ENCODE results near the gene KXD1.

KXD1 gene

GRCh38 chr19:18603255-18603957 lies 45.7 kb downstream of the KXD1 start:
- DNase-seq = peak in 2 of 3 donors; percentile 32 to 52

GRCh38 chr19:18603958-18604819 lies 46.5 kb downstream of the KXD1 start:
- DNase-seq = no peak

- no peak for DNase-seq
Measured at GRCh38 chr19:18604820-18605159, 47.1 kb downstream of the KXD1 start.

- DNase-seq = no peak
Measured at GRCh38 chr19:18605196-18605545, 47.5 kb downstream of the KXD1 start.

GRCh38 chr19:18605546-18606280 lies 48.0 kb downstream of the KXD1 start:
- no peak for DNase-seq

- no peak for DNase-seq
Measured at GRCh38 chr19:18606281-18607225, 48.9 kb downstream of the KXD1 start, which contains the start of gene CRLF1. TSS of gene CRLF1 (minus strand) at chr19:18606799. CDS start at chr19:18606656, 143 bp downstream.

- DNase-seq = no peak
Measured at GRCh38 chr19:18607226-18608101, 49.8 kb downstream of the KXD1 start.

GRCh38 chr19:18608102-18608804 lies 50.6 kb downstream of the KXD1 start:
- DNase-seq = no peak

GRCh38 chr19:18608805-18609716 lies 51.4 kb downstream of the KXD1 start:
- DNase-seq = no peak

- no peak for DNase-seq
Measured at GRCh38 chr19:18609717-18610051, 52.0 kb downstream of the KXD1 start.

- DNase-seq = no peak
Measured at GRCh38 chr19:18610245-18610555, 52.5 kb downstream of the KXD1 start.

- DNase-seq = no peak
Measured at GRCh38 chr19:18610556-18611326, 53.1 kb downstream of the KXD1 start.

GRCh38 chr19:18611327-18612050 lies 53.8 kb downstream of the KXD1 start:
- DNase-seq = no peak

GRCh38 chr19:18612051-18612771 lies 54.5 kb downstream of the KXD1 start:
- DNase-seq = no peak

GRCh38 chr19:18612772-18613588 lies 55.3 kb downstream of the KXD1 start, which contains the start of gene TMEM59L:
TSS of gene TMEM59L (plus strand) at chr19:18612870. CDS start at chr19:18612959, 89 bp downstream.
- peak in 2 of 3 donors; percentile 29 to 57 for DNase-seq

- no peak for DNase-seq
Measured at GRCh38 chr19:18613589-18614234, 56.0 kb downstream of the KXD1 start.

Data from suppressor macrophage treated with lipopolysaccharide for 1 hour (primary cell).